Right lobe of liver (tissue), 4 donors: ENCODE data around the gene PCCA.

Experiments used
- CTCF ChIP-seq, 4 donors: fragments of 200-600 bp in 3 of 4; fragments of 450-650 bp in 1 of 4; IDR thresholded peaks; one replicate each; pipeline versions ENCODE4 v1.5.1 to v1.8.0; 2016 to 2022; ENCODE audit warnings: antibody characterized with exemption in 4 of 4, mild to moderate bottlenecking in 2 of 4
- POLR2A ChIP-seq: fragments of 450-650 bp; IDR thresholded peaks from one replicate; pipeline ENCODE4 v1.6.1; 2017; ENCODE audit warnings: antibody characterized with exemption, mild to moderate bottlenecking
- donor health status: DM: no; HTN: no; CAD: no.
- donor health status: DM: no; HTN: no; CAD: no.
- donor health status: DM: no; HTN: yes; CAD: no.

- TF ChIP-seq CTCF (IDR thresholded peaks at IDR 0.05) (no peak), POLR2A (no peak)
These were observed 438.8 kb downstream of the PCCA start for GRCh38 chr13:100527644-100528043.
